SK-N-MC (cell line): ENCODE measurements around the gene AANAT.

Source experiments
- DNase-seq: peaks from one replicate; pipeline ENCODE4 v3.0.0-alpha.2; 2011; ENCODE audit warnings: low read depth, low spot score
- H3K27ac ChIP-seq: fragments of 200-600 bp; sonication (generic); 2 replicates; pipeline ENCODE4 v1.5.1; 2016; ENCODE audit warnings: mixed run types
- H3K36me3 ChIP-seq: fragments of 200-600 bp; sonication (generic); 2 replicates; pipeline ENCODE4 v1.6.1; 2017; ENCODE audit warnings: antibody characterized with exemption, low read length, mixed read lengths; ENCODE audit not compliant: insufficient read depth
- H3K4me3 ChIP-seq: fragments of 200-600 bp; sonication (generic); 2 replicates; pipeline ENCODE4 v1.5.1; 2016
- H3K9ac ChIP-seq: fragments of 200-600 bp; sonication (generic); 2 replicates; pipeline ENCODE4 v1.8.0; 2017; ENCODE audit warnings: mixed run types, mixed read lengths; ENCODE audit not compliant: insufficient read length
- H3K9me3 ChIP-seq: fragments of 200-600 bp; sonication (generic); 2 replicates; pipeline ENCODE4 v1.6.1; 2017; ENCODE audit warnings: low read depth, mild to moderate bottlenecking, antibody characterized with exemption, low read length, moderate library complexity, mixed read lengths
- EZH2 ChIP-seq: fragments of 200-600 bp; sonication (generic); IDR thresholded peaks from one replicate; pipeline ENCODE4 v1.6.1; 2017; ENCODE audit warnings: antibody characterized with exemption
- FOXP2 ChIP-seq: optimal IDR thresholded peaks from 2 replicates; pipeline ENCODE3; 2011; ENCODE audit warnings: mild to moderate bottlenecking, moderate library complexity; ENCODE audit not compliant: insufficient read depth; ENCODE audit errors: extremely low read length, control extremely low read depth
- POLR2AphosphoS5 ChIP-seq: IDR thresholded peaks from 2 replicates; pipeline ENCODE4 v1.6.1; 2012; ENCODE audit warnings: mild to moderate bottlenecking, low read depth, low read length, borderline replicate concordance

AANAT gene

GRCh38 chr17:76487451-76488192 lies 20.2 kb downstream of the AANAT start:
- no peak for DNase-seq
- H3K9ac ChIP-seq: no peak overlapping the region
- no peaks in the 10 kb centered on the region for H3K36me3 ChIP-seq
- H3K4me3 ChIP-seq: no peak overlapping the region
- H3K9me3 ChIP-seq: no peaks in the 10 kb centered on the region
- TF ChIP-seq EZH2: no peak
- no peak for TF ChIP-seq POLR2AphosphoS5
- TF ChIP-seq FOXP2: no peak
- no peak overlapping the region for H3K27ac ChIP-seq

- H3K9ac ChIP-seq: no peak overlapping the region
- no peak overlapping the region for H3K27ac ChIP-seq
- TF ChIP-seq FOXP2: no peak
- TF ChIP-seq EZH2: no peak
- TF ChIP-seq POLR2AphosphoS5: no peak
- no peaks in the 10 kb centered on the region for H3K36me3 ChIP-seq
- no peak overlapping the region for H3K4me3 ChIP-seq
- H3K9me3 ChIP-seq: no peaks in the 10 kb centered on the region
- DNase-seq: no peak
Observed at GRCh38 chr17:76490112-76490710, 22.8 kb downstream of the AANAT start.

GRCh38 chr17:76491271-76492122 lies 24.1 kb downstream of the AANAT start:
- Histone ChIP-seq H3K4me3 (no peak overlapping the region), H3K36me3 (no peaks in the 10 kb centered on the region), H3K9ac (no peak overlapping the region), H3K9me3 (no peaks in the 10 kb centered on the region), H3K27ac (no peak overlapping the region)
- DNase-seq: no peak
- TF ChIP-seq FOXP2: no peak
- TF ChIP-seq EZH2: no peak
- TF ChIP-seq POLR2AphosphoS5: no peak

- TF ChIP-seq FOXP2 (no peak), POLR2AphosphoS5 (no peak), EZH2 (no peak)
- H3K9me3 ChIP-seq: no peaks in the 10 kb centered on the region
- DNase-seq: no peak
- no peaks in the 10 kb centered on the region for H3K36me3 ChIP-seq
- H3K27ac ChIP-seq: no peak overlapping the region
- no peak overlapping the region for H3K9ac ChIP-seq
- H3K4me3 ChIP-seq: no peak overlapping the region
Observed at GRCh38 chr17:76492123-76492988, 25.0 kb downstream of the AANAT start.

GRCh38 chr17:76492989-76493501 lies 25.6 kb downstream of the AANAT start:
- H3K9me3 ChIP-seq: no peaks in the 10 kb centered on the region
- no peaks in the 10 kb centered on the region for H3K36me3 ChIP-seq
- H3K27ac ChIP-seq: no peak overlapping the region
- H3K9ac ChIP-seq: no peak overlapping the region
- no peak for TF ChIP-seq FOXP2
- TF ChIP-seq EZH2: no peak
- TF ChIP-seq POLR2AphosphoS5: no peak
- no peak for DNase-seq
- no peak overlapping the region for H3K4me3 ChIP-seq

- Histone ChIP-seq H3K27ac (no peak overlapping the region), H3K9ac (no peak overlapping the region), H3K9me3 (no peaks in the 10 kb centered on the region), H3K36me3 (no peaks in the 10 kb centered on the region), H3K4me3 (no peak overlapping the region)
- TF ChIP-seq FOXP2 (no peak), POLR2AphosphoS5 (no peak), EZH2 (no peak)
- DNase-seq: no peak
Observed at GRCh38 chr17:76493505-76494167, 26.2 kb downstream of the AANAT start.

- no peaks in the 10 kb centered on the region for H3K9me3 ChIP-seq
- no peaks in the 10 kb centered on the region for H3K36me3 ChIP-seq
- no peak for TF ChIP-seq FOXP2
- peak; percentile 15; the same call in 1 of the 2 replicates for TF ChIP-seq POLR2AphosphoS5
- no peak for TF ChIP-seq EZH2
- H3K4me3 ChIP-seq: no peak overlapping the region
- no peak overlapping the region for H3K27ac ChIP-seq
- no peak overlapping the region for H3K9ac ChIP-seq
- no peak for DNase-seq
Observed at GRCh38 chr17:76495663-76496400, 28.4 kb downstream of the AANAT start.

GRCh38 chr17:76496464-76496863 lies 29.1 kb downstream of the AANAT start:
- DNase-seq: no peak
- Histone ChIP-seq H3K4me3 (no peak overlapping the region), H3K27ac (no peak overlapping the region), H3K9ac (no peak overlapping the region), H3K9me3 (no peaks in the 10 kb centered on the region), H3K36me3 (no peaks in the 10 kb centered on the region)
- TF ChIP-seq POLR2AphosphoS5 (no peak), EZH2 (no peak), FOXP2 (no peak)
